ENCODE results near the gene ANKRD63. TPM values are rescaled to one million over a fixed set of nuclear protein-coding genes. Genes with fewer than 3 reads are reported as not detected.

ANKRD63 gene
- total RNA-seq, 1 donor from 2014 or later, result 0.25 TPM

- peaks cover 76% of the 10 kb centered on the region for H3K4me1 Mint-ChIP-seq (ENCODE audit: low read depth)
- H3K27me3 Mint-ChIP-seq (ENCODE audit: low read depth), result no peaks in the 10 kb centered on the region
- peaks cover 8% of the 10 kb centered on the region for H3K36me3 Mint-ChIP-seq (ENCODE audit: low read depth)
- peak overlapping the region; percentile 87 for H3K27ac Mint-ChIP-seq (ENCODE audit: unreplicated experiment)
- no peak for DNase-seq (ENCODE audit: low spot score)
- TF ChIP-seq, protein P1, sequence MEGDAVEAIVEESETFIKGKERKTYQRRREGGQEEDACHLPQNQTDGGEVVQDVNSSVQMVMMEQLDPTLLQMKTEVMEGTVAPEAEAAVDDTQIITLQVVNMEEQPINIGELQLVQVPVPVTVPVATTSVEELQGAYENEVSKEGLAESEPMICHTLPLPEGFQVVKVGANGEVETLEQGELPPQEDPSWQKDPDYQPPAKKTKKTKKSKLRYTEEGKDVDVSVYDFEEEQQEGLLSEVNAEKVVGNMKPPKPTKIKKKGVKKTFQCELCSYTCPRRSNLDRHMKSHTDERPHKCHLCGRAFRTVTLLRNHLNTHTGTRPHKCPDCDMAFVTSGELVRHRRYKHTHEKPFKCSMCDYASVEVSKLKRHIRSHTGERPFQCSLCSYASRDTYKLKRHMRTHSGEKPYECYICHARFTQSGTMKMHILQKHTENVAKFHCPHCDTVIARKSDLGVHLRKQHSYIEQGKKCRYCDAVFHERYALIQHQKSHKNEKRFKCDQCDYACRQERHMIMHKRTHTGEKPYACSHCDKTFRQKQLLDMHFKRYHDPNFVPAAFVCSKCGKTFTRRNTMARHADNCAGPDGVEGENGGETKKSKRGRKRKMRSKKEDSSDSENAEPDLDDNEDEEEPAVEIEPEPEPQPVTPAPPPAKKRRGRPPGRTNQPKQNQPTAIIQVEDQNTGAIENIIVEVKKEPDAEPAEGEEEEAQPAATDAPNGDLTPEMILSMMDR (IDR thresholded peaks at IDR 0.05), result no peak
- H3K4me3 Mint-ChIP-seq (ENCODE audit: unreplicated experiment), result peak overlapping the region; percentile 84
- no peaks in the 10 kb centered on the region for H3K9me3 Mint-ChIP-seq (ENCODE audit: low read depth)
Observed at GRCh38 chr15:40325188-40325587, 42.3 kb upstream of the ANKRD63 start.

DNA sequence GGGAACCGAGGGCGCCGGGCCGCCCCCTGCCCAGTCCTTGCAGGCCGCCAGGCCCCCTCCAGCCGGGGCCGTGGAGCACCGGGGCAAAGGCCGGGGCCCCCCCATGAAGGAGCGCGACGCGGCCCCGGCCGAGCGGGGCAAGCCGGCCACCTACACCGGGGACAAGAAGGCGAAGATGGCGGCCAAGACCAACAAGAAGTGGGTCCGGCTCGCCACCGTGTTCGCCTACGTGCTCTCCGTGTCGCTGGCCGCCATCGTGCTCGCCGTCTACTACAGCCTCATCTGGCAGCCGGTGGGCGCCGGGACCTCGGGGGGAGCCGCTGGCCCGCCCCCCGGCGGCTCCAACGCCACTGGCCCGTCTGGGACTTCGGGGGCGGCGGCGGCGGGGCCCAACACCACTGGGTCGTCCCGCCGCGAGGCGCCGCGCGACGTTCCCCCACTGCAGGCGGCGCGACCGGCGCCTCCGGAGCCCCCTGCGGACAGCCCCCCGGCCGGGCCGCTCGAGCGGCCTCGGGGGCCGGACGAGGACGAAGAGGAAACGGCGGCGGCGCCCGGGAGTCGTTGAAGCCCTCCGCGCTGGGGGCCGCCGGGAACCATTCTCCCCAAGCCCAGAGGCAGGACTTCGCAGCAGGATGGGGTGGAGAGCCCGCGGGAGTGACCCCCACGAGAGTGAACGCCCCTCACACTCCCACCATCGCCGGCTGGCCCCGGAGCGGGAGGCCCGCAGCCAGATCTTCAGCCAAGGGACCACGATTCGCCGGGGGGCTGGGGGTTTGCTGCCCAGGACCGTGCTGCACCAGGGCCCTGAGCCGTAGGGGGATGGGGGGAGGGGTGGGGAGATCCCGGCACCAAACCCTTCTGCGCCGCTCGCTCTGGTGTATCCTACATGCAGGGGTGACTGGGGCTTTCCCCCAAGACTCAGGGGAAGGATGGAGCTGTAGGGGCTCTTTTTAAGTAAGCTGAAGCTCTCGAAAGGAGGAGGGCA is 41.4 kb upstream of the ANKRD63 start:
- no peaks in the 10 kb centered on the region for H3K9me3 Mint-ChIP-seq (ENCODE audit: low read depth)
- peak overlapping the region; percentile 67 for H3K27ac Mint-ChIP-seq (ENCODE audit: unreplicated experiment)
- peak; percentile 77 for DNase-seq (ENCODE audit: low spot score)
- H3K4me1 Mint-ChIP-seq (ENCODE audit: low read depth), result peaks cover 67% of the 10 kb centered on the region
- H3K4me3 Mint-ChIP-seq (ENCODE audit: unreplicated experiment), result peak overlapping the region; percentile 84
- TF ChIP-seq, protein P1 (IDR thresholded peaks at IDR 0.05), result peak; percentile 17
- peaks cover 8% of the 10 kb centered on the region for H3K36me3 Mint-ChIP-seq (ENCODE audit: low read depth)
- no peaks in the 10 kb centered on the region for H3K27me3 Mint-ChIP-seq (ENCODE audit: low read depth)

- Mint-ChIP-seq H3K27ac (ENCODE audit: unreplicated experiment) (peak within 1 kb of the TSS; percentile 95), H3K4me3 (ENCODE audit: unreplicated experiment) (peak within 1 kb of the TSS; percentile 84), H3K9me3 (ENCODE audit: low read depth) (no peaks in the 10 kb centered on the region), H3K36me3 (ENCODE audit: low read depth) (peaks cover 8% of the 10 kb centered on the region), H3K27me3 (ENCODE audit: low read depth) (no peaks in the 10 kb centered on the region), H3K4me1 (ENCODE audit: low read depth) (peaks cover 59% of the 10 kb centered on the region)
- DNase-seq (ENCODE audit: low spot score), result peak; percentile 97
- TF ChIP-seq, protein P1 (IDR thresholded peaks at IDR 0.05), result peak; percentile 81
Observed at GRCh38 chr15:40323239-40323952, 40.5 kb upstream of the ANKRD63 start, which contains the start of gene INAFM2. Gene INAFM2, plus strand, starts transcription at chr15:40323692. Its CDS starts 364 bp downstream, at chr15:40324056.

DNA sequence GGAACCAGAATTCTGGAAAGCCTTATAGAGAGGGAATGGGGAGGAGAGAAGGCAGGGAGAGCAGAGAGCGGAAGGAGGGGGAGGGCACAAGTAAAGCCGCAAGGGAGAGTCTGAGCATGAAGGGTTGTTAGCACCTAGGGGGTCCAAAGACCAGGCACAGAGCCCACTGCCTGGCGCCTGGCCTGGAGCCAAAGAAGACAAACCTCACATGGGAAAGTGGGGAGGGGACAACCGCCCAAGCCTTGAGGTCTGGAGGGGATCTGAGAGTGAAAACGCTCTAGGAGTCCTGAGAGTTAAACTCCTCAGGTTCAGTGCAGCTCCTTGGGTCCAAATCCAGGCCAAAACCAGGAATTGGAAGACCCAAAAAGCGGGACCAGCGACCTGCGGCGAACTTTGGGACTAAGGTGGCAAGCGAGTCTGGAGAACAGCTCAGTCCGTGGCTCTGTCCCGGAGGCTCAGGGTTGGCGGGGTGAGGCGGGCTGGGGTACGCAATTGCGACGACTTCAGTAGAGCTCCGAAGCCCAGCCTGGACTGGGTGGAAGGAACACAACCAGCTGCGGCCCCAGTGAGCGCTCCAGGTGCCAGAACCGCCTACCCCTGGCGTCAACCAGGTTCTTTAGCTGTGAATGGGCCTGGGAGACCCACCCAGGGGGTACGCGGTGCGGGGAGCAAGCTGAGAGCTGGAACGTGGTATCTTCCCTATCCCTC is 39.8 kb upstream of the ANKRD63 start:
- H3K27me3 Mint-ChIP-seq (ENCODE audit: low read depth), result no peaks in the 10 kb centered on the region
- TF ChIP-seq, protein P1 (IDR thresholded peaks at IDR 0.05), result no peak
- DNase-seq (ENCODE audit: low spot score), result peak; percentile 91
- H3K27ac Mint-ChIP-seq (ENCODE audit: unreplicated experiment), result peak overlapping the region; percentile 95
- no peaks in the 10 kb centered on the region for H3K9me3 Mint-ChIP-seq (ENCODE audit: low read depth)
- peaks cover 51% of the 10 kb centered on the region for H3K4me1 Mint-ChIP-seq (ENCODE audit: low read depth)
- H3K36me3 Mint-ChIP-seq (ENCODE audit: low read depth), result peaks cover 8% of the 10 kb centered on the region
- peak overlapping the region; percentile 72 for H3K4me3 Mint-ChIP-seq (ENCODE audit: unreplicated experiment)

Measured in chondrocyte (in vitro differentiated cells).